ENCODE results near the gene UBE2I. TPM values are rescaled to one million over a fixed set of nuclear protein-coding genes. Genes with fewer than 3 reads are reported as not detected.

UBE2I gene
- polyA plus RNA-seq, 4 donors, result 152 to 184 (median 163) TPM

DNA sequence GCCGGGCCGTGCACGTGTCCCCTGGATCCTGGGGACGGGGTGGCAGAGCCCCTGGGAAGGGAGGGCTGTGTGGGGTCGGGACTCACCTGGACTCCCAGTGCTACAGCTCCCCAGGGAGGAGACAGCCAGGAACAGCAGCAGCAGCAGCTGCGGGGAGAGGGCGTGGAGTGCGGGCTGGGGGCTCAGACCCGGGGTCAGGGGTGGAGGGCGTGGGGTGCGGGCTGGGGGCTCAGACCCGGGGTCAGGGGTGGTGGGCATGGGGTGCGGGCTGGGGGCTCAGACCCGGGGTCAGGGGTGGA lies 32.9 kb upstream of the UBE2I start:
- DNase-seq (ENCODE audit: low read depth in 4 of 4, low spot score in 2 of 4), result no peak

DNA sequence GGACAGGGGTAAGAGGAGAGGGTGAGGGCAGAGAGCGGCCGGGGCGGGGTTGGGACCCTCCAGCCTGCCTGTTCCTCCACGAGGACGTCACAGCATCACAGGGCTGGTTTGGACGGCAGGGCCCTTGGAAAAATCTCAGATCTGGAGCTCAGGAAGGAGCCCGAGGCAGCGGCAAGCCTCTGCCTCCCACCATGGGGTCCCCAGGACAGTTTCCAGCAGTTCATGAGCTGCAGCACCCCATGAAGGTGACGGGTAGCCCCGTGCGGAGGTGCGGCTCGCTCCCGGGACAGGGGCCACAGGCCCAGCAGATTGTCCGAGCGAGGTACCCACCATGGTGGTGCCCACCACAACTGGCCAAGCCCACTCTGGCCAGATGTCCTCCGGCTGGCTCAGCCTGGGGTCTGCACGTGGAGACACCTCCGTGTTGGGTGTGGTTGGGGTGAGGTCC lies 32.3 kb upstream of the UBE2I start:
- no peak for DNase-seq (ENCODE audit: low read depth in 4 of 4, low spot score in 2 of 4)

DNA sequence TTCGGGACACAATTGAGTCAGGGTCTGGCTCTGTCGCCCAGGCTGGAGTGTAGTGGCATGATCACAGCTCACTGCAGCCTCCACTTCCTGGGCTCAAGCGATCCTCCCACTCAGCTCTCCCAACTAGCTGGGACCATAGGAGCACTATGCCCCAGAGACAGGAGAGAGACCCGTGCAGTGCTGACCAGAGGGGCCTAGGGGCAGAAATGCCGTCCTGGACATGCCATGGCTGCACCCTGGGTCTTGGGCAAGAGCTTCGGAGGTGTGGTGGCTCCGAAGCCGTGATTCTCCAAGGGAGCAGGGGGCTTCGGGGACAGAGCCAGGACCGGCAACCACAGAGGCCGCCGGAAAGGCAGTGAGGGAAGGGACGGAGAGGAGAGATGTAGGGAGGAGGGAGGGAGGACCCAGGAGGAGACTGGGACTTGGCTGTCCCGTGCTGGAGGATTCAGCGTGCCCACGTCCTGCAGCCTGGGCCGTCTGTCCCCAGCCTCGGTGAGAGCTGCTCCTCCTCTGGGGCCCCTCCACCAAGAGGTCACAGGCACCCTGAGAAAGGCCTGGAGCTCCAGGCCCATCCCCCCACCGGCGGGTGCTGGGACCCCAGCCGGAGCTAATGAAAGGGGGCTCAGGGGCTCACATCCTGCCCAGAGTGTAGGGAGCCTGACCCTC lies 31.7 kb upstream of the UBE2I start:
- no peak for DNase-seq (ENCODE audit: low read depth in 4 of 4, low spot score in 2 of 4)

DNA sequence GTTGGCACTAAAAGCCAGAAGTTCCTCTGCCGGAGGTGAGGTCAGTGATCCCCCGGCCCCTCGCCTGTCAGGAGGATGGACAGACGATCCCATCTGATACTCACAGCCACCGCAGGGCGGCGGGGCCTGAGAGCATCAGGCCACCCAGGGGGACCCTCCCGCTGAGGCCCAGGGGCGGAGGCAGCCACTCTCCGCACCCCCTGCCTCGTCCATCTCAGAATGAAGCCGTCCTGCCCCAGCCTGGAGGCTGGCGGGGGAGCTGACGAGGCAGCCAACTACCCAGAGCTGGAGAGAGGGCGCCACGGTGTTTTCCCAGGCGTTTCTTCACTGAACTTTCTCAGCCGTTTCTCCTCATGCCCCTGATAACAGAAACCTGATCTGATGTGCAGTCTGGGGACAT lies 31.0 kb upstream of the UBE2I start:
- no peak for DNase-seq (ENCODE audit: low read depth in 4 of 4, low spot score in 2 of 4)

DNA sequence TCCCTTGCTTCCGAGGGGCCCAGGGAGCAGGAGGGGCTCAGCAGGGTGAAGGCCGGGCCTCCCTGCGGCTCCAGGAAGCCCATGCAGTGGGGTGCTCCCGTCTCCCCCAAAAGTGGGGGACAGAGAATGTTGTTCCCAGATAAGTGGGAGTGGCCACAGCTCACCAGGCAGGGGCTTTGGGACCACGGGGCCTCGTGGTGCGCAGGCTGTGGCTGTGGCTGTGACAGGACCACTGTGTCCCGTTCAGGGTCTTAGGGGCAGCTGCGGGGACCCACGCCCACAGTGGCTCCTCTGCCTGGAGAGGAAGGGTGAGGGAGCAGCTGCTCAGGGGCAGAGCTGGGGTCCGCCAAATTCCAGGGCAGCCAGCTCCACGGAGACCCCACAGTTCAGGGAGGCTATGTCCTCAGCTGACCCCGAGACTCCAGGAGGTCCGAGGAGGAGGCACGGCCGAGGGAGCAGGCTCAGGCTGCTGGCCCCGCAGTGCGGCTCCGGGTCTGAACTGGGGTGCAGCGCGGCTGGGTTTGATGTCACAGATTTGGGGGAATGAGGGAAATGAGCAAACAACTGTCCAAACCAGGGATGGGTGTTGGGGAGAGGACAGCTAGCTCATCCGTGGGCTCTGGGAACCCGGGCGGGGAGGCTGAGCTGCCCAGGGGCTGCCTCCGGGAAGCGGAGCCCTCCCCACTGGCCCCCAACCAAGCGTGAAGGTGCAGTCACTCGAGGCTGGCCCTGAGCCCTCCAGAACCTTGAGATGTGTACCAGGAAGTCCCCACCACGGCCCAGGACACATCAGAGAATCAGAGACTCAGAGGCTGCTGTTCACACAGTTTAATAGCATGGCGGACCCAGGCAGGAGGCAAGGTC lies 30.1 kb upstream of the UBE2I start:
- DNase-seq (ENCODE audit: low read depth in 4 of 4, low spot score in 2 of 4), result no peak

DNA sequence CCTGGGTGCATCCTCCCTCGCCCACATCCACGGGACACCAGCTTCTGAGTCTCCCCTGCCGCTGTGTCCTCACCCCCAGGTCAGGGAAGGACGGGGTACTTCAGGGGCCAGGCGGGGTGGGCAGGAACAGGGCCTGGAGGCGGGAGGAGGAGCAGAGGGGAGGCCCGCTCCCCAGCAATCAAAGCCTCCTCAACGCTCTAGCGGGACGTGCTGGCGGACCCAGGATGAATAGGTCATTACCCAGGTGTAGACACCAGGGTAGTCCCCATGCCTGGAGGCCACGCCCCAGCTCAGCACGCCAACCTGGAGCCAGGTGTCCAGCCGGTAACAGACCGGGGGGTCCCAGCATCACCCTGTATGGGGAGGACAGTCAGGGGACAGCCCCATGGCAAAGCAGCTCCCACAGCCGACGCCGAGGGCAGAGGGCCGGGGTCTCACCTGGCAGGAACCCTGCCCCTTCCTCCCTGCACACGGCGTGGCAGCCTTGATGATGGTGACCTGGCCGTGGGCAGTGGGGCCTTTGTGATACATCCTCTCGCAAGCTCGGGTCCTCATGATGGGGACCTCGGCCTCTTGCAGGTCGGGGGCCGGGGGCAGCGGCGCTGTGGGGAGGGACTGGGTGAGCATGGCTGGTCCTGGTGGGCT lies 29.4 kb upstream of the UBE2I start:
- DNase-seq (ENCODE audit: low read depth in 4 of 4, low spot score in 2 of 4), result no peak

DNA sequence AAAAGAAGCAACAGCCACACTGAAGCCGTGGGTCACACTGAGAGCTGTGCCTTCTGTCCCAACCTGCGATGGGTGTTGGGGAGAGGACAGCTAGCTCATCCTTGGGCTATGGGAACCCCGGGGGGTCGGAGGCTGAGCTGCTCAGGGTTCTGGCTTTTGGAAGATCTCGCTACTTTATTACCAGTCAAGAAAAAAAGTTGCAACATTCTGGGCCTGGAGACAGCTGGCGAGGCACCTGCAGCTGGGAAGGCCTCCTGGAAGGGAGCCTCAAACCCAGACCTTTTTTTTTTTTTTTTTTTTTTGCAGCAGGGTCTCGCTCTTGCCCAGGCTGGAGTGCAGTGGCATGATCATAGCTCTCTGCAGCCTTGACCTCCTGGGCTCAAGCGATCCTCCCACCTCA lies 28.7 kb upstream of the UBE2I start:
- no peak for DNase-seq (ENCODE audit: low read depth in 4 of 4, low spot score in 2 of 4)

DNA sequence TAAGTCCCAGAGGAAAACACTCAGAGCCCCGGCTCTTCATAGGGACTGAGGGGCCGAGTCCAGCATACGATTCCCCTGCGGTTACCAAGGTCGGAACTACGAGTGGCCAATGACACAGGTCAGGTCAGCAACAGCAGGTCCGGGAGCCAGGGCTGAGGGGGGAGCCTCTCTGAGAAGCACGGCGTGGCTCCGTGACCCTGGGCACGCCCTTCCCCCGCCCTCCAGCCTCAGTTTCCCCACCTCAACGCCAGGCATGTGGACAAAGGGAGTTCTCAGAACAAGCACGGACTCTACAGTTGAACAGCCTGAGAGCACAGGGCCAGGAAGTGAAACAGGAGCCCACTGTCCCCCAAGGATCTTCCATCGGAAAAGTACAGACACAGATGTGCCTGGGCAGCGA lies 27.9 kb upstream of the UBE2I start:
- no peak for DNase-seq (ENCODE audit: low read depth in 4 of 4, low spot score in 2 of 4)

DNA sequence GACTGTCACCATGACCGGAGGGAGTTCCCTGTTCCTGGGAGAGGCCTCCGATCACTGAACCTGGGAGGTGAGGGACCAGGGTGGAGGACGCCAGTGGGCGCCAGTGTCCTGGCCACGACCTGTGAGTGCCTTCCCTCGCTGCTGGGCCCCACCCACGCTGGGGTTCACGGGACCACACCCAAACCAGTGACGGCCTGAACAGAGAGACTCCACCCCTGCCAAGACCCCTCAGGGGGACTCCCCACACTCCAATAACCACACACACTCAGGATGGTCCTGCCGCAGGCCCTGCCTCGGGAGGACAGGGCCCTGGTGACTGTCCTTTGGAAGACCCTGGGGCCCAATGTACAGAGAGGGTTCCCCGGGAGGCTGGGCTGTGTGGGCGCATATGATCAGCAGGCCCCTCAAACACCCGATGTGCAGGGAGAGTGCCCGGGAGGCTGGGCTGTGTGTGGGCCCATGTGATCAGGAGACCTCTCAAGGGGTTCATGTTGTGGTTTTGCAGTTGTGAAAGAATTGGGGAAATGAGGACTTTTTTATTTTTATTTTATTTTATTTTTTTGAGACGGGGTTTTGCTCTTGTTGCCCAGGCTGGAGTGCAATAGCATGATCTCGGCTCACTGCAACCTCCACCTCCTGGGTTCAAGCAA lies 27.0 kb upstream of the UBE2I start:
- no peak for DNase-seq (ENCODE audit: low read depth in 4 of 4, low spot score in 2 of 4)

DNA sequence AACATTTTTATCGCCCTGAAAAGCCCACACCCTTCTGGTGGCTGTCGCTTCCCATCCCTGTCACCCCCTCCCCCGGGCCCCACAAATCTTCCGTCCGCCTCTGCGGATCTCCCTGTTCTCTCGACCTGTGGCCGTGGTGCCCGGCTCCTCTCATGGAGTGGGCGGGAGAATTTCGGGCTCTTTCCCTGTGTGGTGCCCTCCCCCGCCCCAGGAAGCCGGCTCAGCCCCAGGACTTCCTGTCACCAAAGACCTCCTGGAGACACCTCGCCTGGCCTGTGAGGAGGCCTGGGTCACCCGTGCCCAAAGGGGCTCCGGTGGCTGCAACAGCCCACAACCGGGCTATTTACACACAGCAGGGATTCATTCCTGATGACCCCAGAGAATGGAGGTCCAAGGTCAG lies 26.1 kb upstream of the UBE2I start:
- DNase-seq (ENCODE audit: low read depth in 4 of 4, low spot score in 2 of 4), result no peak

DNA sequence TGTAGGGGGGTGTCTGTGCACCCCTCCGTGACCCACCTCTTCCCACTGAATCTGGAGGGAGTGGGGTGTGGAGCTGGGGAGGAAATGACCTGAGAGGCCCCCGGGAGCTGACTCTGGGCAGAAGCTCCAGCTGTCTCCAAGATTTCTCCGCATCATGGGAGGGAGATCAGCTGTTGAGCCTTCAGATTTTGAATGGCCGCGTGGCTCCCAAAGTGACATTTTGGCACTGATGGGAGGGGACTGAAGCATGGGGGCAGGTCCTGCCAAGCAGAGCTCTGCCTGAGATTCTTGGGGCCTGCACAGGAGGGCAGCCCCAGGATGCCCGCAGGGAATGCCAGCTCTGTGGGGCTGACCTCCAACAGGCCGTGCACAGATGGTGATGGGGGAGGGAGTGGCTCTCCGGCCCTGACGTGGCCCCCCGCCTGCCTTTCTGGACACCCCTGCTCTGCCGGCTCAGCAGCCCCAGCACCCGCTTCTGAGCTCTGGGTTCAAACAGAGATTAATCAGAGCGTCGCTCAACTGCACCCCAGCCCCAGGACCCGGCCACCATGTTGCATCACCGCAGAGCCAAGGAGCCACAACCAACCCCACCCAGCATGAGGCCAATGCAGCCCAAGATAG lies 25.3 kb upstream of the UBE2I start:
- DNase-seq (ENCODE audit: low read depth in 4 of 4, low spot score in 2 of 4), result no peak

DNA sequence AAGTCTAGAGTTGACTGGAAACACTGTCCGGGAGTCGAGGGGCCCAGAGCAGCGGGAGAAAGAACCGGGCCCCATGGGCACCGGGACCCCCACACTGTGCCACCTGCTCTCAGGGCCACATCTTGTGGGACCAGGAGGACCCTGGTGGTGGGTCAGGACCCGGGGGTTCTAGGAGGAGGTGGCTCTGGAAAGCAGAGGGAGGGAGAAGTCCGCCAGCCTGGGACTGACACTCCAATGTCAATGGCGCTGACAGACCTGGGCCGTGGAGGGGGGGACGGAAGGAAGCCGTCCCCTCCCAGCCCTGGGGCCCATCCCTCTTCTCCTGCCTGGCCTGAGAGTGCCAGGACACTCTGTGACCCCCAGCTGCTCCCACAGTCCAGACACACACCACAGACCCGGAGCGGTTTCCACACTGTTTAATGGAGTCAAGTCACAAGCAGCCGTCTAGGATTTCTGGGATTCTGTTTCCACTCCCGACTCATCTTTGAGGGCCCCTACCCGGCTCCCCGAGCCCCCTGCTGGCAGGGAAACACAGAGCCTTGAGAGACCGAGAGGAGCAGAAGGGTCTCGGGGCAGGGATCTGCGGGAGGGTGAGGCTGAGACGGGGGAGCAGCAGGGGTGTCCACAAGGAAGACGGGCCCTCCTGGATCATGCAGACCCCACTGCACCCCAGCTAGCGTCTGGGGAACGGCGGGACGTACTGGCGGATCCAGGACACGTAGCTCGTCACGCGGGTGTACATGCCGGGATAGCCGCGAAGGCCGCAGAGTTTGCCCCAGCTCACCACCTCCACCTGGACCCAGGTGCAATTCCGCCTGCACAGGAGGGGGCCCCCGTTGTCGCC lies 23.5 kb upstream of the UBE2I start:
- no peak for DNase-seq (ENCODE audit: low read depth in 4 of 4, low spot score in 2 of 4)

DNA sequence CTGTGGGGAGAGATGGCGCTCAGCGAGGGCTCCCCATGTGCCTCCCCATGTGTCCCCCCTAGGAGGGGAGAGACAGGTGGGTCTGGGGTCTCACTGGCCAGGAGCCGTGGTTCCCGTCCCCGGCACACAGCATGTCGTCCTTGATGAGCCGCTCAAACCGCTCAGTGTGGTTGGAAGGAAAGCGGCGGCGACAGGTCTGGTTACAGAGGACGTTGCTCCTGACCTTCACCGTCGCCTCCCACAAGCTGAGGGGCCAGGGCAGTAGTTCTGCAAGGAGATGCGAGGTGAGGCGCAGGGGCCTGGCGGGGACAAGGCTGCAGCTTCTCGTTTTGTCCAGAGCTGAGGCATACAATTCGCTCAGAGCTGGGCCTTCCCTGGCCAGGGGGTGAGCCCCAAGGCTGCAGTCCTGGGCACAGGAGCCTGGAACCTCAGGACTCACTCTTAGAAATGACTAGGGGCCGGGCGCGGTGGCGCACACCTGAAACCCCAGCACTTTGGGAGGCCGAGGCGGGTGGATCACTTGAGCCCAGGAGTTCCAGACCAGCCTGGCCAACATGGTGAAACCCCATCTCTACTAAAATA lies 22.8 kb upstream of the UBE2I start:
- no peak for DNase-seq (ENCODE audit: low read depth in 4 of 4, low spot score in 2 of 4)

DNA sequence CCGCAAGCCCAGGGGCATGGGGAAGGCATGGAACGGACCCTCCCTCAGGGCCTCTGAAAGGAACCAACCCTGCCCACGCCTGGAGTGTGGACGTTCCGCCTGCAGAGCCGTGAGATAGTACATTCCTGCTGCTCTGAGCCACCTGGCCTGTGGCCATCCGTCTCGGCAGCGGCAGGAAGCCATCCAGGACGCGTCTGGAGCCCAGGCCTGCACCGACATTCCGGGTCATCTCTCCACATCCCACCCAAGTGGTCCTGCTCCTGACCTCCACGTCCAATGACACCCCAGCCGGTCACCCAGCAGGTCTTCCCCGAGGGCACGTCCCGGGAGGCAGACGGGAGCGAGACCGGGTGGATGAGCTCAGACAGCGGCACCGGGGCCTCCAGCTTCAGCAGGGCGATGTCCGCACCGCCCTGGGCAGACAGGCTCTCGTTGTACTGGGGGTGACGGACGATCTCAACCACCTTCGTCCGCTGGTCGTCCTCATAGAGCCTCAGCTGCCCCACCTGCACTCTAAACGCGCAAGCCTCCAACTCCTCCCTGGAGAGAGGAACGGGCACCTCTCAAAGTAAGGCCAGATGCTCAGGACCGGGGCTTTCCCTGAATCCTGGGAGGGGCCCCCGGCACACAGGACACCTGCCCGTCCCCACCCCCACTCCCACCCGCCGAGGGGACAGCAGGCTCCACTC lies 21.3 kb upstream of the UBE2I start:
- no peak for DNase-seq (ENCODE audit: low read depth in 4 of 4, low spot score in 2 of 4)

DNA sequence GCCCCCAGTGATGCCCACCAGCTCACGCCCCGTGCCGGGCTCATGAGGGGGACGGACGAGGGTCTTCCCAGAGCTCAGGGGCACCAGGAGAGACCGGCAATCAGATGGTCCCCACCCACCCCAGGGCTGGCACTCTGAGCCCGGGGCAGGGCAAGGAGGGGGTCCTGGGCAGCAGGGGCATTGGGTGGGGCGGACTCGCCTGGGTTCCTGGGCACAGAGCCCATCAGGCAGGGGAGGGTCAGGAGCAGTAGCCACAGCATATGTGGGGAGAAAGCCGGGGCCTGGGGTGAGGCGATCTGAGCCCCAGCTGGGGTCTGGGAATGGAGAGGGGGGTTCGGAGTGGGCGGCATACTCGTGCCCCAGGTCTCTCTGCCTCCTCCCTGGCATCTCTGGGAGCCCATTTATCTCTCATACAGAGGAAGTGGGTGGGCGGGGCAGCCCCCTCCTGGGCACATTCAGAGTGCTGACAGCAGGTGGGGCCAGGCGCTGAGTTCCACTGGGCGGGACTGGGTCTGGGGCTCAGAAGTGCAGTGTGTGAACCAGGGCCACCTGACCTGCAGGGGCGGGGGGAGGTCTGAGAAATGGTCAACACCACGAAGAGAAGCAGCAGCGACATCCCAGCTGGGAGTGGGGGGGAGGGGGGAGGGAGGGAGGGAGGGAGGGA lies 20.5 kb upstream of the UBE2I start:
- no peak for DNase-seq (ENCODE audit: low read depth in 4 of 4, low spot score in 2 of 4)

DNA sequence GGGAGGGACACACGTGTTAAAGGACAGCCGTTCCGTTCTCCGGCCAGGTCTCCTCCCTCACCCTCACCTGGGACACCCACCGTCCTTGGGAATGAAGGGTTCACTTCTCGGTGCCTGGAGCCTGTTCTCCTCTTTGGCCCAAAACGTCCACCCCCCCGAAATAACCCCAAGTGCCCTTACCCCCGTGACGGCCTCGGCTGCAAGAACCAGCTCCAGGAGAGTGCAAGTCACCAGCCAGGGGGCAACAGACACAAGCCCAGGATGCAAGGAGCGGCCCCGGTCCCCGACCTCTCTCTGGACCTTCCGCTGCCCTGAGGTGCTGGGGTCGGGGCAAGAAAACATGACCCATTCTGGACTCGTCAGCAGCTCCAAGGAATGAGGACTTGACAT lies 20.0 kb upstream of the UBE2I start:
- no peak for DNase-seq (ENCODE audit: low read depth in 4 of 4, low spot score in 2 of 4)

DNA sequence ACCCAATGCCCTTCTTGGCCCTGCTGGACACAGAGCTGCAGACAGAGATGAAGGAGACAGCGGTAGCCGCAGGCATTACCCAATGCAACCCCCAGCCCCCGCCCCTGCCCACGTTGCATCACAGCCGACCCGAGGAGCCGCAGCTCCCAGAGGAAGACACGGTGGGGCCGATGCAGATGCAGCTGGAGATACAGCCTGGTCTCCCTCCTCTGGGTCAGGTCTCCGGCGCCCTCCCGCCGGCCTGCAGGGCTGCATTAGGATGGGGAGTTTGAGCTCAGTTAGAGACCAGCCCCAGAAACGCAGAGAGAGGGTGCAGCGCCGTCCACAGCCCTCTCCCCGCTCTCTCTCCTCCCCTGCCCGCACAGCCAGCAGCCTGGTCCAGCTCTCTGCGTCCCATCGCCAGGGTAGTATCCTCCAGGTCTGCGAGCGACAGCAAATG lies 19.4 kb upstream of the UBE2I start:
- no peak for DNase-seq (ENCODE audit: low read depth in 4 of 4, low spot score in 2 of 4)

DNA sequence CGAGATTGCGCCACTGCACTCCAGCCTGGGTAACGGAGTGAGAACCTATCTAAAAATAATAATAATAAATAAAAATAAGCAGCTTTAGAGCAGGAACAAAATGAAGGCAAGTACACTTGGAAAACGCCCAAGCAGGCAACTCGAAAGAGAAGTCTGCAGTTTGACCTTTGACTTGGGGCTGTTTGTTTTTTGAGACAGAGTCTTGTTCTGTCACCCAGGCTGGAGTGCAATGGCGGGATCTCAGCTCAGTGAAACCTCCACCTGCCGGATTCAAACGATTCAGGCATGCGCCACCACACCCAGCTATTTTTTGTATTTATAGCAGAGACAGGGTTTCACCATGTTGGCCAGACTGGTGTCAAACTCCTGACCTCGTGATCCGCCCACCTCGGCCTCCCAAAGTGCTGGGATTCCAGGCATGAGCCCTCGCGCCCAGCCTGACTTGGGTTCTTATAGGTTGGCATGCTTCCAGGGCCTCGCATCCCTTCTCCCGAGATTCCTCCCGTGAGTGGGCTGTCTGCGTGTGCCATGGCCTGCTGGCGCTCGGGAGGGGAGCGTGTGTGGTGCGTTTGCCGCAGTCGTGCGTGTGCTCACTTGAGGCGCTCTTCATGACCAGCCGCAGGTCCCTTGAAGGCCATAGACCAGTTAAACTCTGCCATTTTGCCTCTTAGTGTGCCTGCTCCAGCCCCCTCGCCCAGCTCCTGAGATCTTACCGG lies 18.4 kb upstream of the UBE2I start:
- DNase-seq (ENCODE audit: low read depth in 4 of 4, low spot score in 2 of 4), result no peak
